K562 (cell line): Measurements from ENCODE around the gene GALNT9. TPM values are rescaled to one million over a fixed set of nuclear protein-coding genes. Genes with fewer than 3 reads are reported as not detected.

Experiments used
- ATAC-seq: fragments of 200-7000 bp; cut with Tn5 transposase; 3 replicates; pipeline ENCODE4 v1.9.1; 2020; ENCODE audit warnings: moderate library complexity
- BruUV-seq: library from RNA; stranded (reverse); fragments of 400-500 nt; replicated peaks from 2 replicates; lab custom pipeline; 2021; lab: Mats Ljungman, UMichigan
- CTCF ChIA-PET: fragments of 300-600 bp; formaldehyde crosslinking; extraction: SDS; loops from one replicate; lab custom pipeline; 2021; ENCODE audit warnings: low intra/inter-chr PET ratio; lab: Yijun Ruan, JAX
- POLR2A ChIA-PET: fragments of 300-600, 350-650 bp; sonication (Branson Sonifier 250); formaldehyde crosslinking; extraction: SDS; loops from one replicate; lab custom pipeline; 2021; ENCODE audit warnings: antibody characterized with exemption, inconsistent platforms; lab: Yijun Ruan, JAX
- DNase-seq, 4 experiments: peaks; one replicate each; pipeline versions ENCODE4 v3.0.0 to v3.0.0-alpha.2; 2011 to 2018; ENCODE audit warnings: low spot score in 3 of 4, mixed read lengths in 3 of 4; ENCODE audit errors: extremely low read depth in 1 of 4
- FAIRE-seq: peaks from 2 replicates; lab custom pipeline; 2011; peaks lifted over from hg19 to GRCh38; lab: Jason Lieb, UNC
- H2AFZ ChIP-seq: 2 replicates; pipeline ENCODE4 v1.6.0; 2011; ENCODE audit warnings: low read depth, low read length, control low read depth, inconsistent platforms
- H3K27ac ChIP-seq: fragments of 200-600 bp; 3 replicates; pipeline ENCODE4 v1.8.0; 2011; ENCODE audit warnings: low read depth, mild to moderate bottlenecking, control low read depth, inconsistent platforms, low read length, moderate library complexity, mixed read lengths; ENCODE audit errors: extremely low read depth
- H3K27me3 ChIP-seq, 2 experiments: fragments of 300-600 bp in 1 of 2; 2 replicates in 1 of 2; 3 replicates in 1 of 2; pipeline versions ENCODE4 v1.6.0 to v1.8.0; 2011; ENCODE audit warnings: inconsistent platforms in 2 of 2, low read length in 2 of 2, mild to moderate bottlenecking in 1 of 2, mixed read lengths in 1 of 2, moderate library complexity in 1 of 2; ENCODE audit not compliant: control insufficient read depth in 2 of 2, insufficient read depth in 2 of 2
- H3K36me3 ChIP-seq: fragments of 300-600 bp; 3 replicates; pipeline ENCODE4 v1.8.0; 2011; ENCODE audit warnings: mild to moderate bottlenecking, low read length, inconsistent platforms; ENCODE audit not compliant: control insufficient read depth, insufficient read depth
- H3K4me1 ChIP-seq, 2 experiments: fragments of 200-600 bp in 1 of 2; replicated peaks in 1 of 2; 2 replicates in 1 of 2; 3 replicates in 1 of 2; pipeline versions ENCODE4 v1.5.1 to v1.8.0; 2011; ENCODE audit warnings: inconsistent platforms in 2 of 2, low read length in 2 of 2, mild to moderate bottlenecking in 1 of 2, mixed read lengths in 1 of 2, moderate library complexity in 1 of 2; ENCODE audit not compliant: control insufficient read depth in 2 of 2, insufficient read depth in 2 of 2
- H3K4me2 ChIP-seq: 2 replicates; pipeline ENCODE4 v1.6.1; 2011; ENCODE audit warnings: low read length, control low read depth, inconsistent platforms, mixed read lengths; ENCODE audit not compliant: insufficient read depth
- H3K4me3 ChIP-seq: fragments of 200-600 bp; sonication (generic), shearing (Covaris generic); 2 replicates; pipeline ENCODE4 v1.5.1; 2016; ENCODE audit warnings: control low read depth, inconsistent platforms
- H3K79me2 ChIP-seq: fragments of 200-600 bp; 3 replicates; pipeline ENCODE4 v1.8.0; 2011; ENCODE audit warnings: low read length, inconsistent platforms; ENCODE audit not compliant: control insufficient read depth, insufficient read depth
- H3K9ac ChIP-seq, 2 experiments: 2 replicates each; pipeline versions ENCODE4 v1.6.0 to v1.6.1; 2011; ENCODE audit warnings: low read depth in 2 of 2, low read length in 2 of 2, control low read depth in 1 of 2, inconsistent platforms in 1 of 2, mild to moderate bottlenecking in 1 of 2, mixed read lengths in 1 of 2; ENCODE audit not compliant: insufficient read depth in 1 of 2
- H3K9me1 ChIP-seq: one replicate; pipeline ENCODE4 v1.6.0; 2011; ENCODE audit warnings: inconsistent platforms, mild to moderate bottlenecking, low read length, moderate library complexity; ENCODE audit not compliant: control insufficient read depth, insufficient read depth
- H3K9me3 ChIP-seq: replicated peaks from 2 replicates; pipeline ENCODE4 v1.5.1; 2011; ENCODE audit warnings: low read depth, low read length, inconsistent platforms; ENCODE audit not compliant: control insufficient read depth, insufficient read depth
- H4K20me1 ChIP-seq: replicated peaks from 2 replicates; pipeline ENCODE4 v1.6.1; 2011; ENCODE audit warnings: low read length, inconsistent platforms, mixed read lengths; ENCODE audit not compliant: control insufficient read depth, insufficient read depth
- CEBPB ChIP-seq: fragments of 450-650 bp; IDR thresholded peaks from 2 replicates; pipeline ENCODE4 v1.6.1; 2016; ENCODE audit warnings: missing genetic modification characterization, missing compliant biosample characterization
- SRSF9 ChIP-seq: fragments of 200-400 bp; formaldehyde crosslinking; IDR thresholded peaks from 2 replicates; pipeline ENCODE4 v1.6.1; 2017; ENCODE audit warnings: low read depth, low read length, borderline replicate concordance
- WGBS: fragments of 100-300 bp; shearing (Covaris generic); methylation state at CpG from one replicate; pipeline ENCODE4 v1.1.6; 2016; ENCODE audit warnings: low coverage, mixed read lengths; ENCODE audit not compliant: insufficient coverage; ENCODE audit errors: missing lambda C conversion rate; 5-methylcytosine and 5-hydroxymethylcytosine counted together
- in situ Hi-C: fragments of 300-500 bp; cut with MboI; formaldehyde crosslinking; loops from 4 replicates; pipeline ENCODE4 v1.15.0; 2018; ENCODE audit warnings: inconsistent platforms, mixed read lengths
- intact Hi-C: fragments of 100-400 bp; cut with micrococcal nuclease; formaldehyde crosslinking; loops from 2 replicates; pipeline ENCODE4 v1.14.2; 2022
- polyA plus RNA-seq, 8 experiments: library from polyadenylated mRNA; depleted of rRNA in 4 of 8; stranded (reverse) in 5 of 8; unstranded in 3 of 8; fragments of >200 nt; fragmentation: Nextera tagmentation in 2 of 8; fragmentation: Illumina TruSeq in 1 of 8; extraction: Ambion mirVana in 2 of 8; extraction: Trizol in 1 of 8; gene quantifications; 2 replicates each; pipeline versions ENCODE4 v1.2.1 to v1.2.3, GENCODE V29; 2011 to 2014; ENCODE audit warnings: inconsistent platforms in 1 of 8, missing spikeins in 1 of 8
- total RNA-seq, 7 experiments: library from RNA; depleted of rRNA in 6 of 7; stranded (reverse); fragments of >200 nt in 6 of 7; fragmentation: Illumina TruSeq in 2 of 7; extraction: Trizol in 2 of 7; gene quantifications; 2 replicates each; pipeline versions ENCODE4 v1.2.1 to v1.2.3, GENCODE V29; 2011 to 2021; ENCODE audit warnings: low replicate concordance in 1 of 7
- TF ChIP-seq, protein P1 (sequence below), 2 experiments: fragments of 450-650 bp; IDR thresholded peaks; 2 replicates each; pipeline ENCODE4 v1.6.1; 2016; ENCODE audit warnings: mild to moderate bottlenecking in 2 of 2, borderline replicate concordance in 1 of 2, low read depth in 1 of 2, moderate library complexity in 1 of 2
- TF ChIP-seq, protein P2 (sequence below): sonication (generic); formaldehyde crosslinking; IDR thresholded peaks from 2 replicates; pipeline ENCODE4 v1.8.0; 2022; ENCODE audit warnings: mild to moderate bottlenecking, missing genetic modification reagents

GALNT9 gene
- total and polyA plus RNA-seq, 9 of the 15 experiments (the other 6 are each of a cell fraction or from before 2014, with no cell fraction given): not detected

DNA sequence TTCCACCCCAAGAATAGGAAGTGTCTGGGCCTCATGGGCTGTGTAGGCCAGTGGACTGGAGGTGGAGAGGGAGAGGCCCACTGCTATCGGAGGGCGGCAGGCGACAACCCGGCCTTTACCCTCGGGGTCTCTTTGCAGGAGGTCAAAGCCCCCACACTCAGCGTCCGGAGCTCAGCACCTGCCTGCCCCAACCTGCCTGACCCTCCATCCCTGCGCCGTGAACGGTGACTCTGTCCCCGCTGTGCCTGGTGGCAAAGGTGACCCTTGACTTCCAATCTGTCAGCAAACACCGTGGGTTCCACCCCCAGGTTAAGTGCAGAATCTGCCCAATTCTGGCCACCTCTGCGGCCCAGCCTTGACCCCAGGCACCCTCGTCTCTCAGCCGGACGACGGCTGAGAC lies 15.7 kb upstream of the GALNT9 start (continued):
- TF ChIP-seq, protein P1, sequence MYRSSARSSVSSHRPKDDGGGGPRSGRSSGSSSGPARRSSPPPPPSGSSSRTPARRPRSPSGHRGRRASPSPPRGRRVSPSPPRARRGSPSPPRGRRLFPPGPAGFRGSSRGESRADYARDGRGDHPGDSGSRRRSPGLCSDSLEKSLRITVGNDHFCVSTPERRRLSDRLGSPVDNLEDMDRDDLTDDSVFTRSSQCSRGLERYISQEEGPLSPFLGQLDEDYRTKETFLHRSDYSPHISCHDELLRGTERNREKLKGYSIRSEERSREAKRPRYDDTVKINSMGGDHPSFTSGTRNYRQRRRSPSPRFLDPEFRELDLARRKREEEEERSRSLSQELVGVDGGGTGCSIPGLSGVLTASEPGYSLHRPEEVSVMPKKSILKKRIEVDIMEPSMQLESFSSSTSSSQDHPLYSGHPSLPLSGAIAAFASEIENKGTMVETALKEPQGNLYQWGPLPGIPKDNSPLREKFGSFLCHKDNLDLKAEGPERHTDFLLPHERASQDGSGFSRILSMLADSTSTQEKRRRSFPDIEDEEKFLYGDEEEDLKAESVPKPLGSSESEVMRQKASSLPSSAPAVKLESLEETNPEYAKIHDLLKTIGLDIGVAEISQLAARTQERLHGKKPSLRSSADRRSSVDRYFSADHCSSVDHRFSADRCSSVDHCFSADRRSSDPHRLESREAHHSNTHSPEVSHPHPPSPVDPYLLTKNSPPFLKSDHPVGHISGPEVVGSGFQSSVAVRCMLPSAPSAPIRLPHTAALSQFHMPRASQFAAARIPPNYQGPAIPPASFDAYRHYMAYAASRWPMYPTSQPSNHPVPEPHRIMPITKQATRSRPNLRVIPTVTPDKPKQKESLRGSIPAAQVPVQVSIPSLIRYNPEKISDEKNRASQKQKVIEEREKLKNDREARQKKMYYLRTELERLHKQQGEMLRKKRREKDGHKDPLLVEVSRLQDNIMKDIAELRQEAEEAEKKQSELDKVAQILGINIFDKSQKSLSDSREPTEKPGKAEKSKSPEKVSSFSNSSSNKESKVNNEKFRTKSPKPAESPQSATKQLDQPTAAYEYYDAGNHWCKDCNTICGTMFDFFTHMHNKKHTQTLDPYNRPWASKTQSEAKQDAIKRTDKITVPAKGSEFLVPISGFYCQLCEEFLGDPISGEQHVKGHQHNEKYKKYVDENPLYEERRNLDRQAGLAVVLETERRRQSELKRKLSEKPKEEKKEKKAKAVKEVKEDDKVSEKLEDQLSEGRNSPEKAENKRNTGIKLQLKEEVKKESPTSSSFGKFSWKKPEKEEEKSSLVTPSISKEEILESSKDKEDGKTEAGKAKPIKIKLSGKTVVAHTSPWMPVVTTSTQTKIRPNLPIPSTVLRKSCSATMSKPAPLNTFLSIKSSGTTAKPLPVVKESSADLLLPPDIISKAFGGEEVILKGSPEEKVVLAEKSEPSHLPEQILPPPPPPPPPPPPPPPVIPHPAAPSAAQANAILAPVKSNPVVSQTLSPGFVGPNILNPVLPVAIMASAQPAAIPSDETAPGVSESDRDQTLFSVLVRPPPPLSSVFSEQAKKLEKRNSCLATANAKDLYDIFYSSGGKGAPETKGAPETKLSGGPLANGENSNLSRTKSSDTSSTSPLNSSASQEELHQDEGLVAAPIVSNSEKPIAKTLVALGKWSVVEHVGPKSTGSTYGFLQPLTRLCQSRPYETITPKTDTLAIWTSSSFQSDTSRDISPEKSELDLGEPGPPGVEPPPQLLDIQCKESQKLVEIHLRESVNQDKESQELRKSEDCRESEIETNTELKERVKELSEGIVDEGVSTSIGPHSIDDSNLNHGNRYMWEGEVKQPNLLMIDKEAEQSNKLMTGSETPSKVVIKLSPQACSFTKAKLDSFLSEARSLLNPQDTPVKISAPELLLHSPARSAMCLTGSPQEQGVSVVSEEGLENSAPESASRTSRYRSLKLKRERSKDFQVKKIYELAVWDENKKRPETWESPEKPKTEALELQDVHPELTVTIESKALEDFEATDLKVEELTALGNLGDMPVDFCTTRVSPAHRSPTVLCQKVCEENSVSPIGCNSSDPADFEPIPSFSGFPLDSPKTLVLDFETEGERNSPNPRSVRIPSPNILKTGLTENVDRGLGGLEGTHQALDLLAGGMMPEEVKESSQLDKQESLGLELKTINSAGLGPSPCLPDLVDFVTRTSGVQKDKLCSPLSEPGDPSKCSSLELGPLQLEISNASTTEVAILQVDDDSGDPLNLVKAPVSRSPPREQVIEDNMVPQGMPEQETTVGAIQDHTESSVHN (IDR thresholded peaks at IDR 0.05; ENCODE audit: borderline replicate concordance in 1 of 2, low read depth in 1 of 2): no peak

DNA sequence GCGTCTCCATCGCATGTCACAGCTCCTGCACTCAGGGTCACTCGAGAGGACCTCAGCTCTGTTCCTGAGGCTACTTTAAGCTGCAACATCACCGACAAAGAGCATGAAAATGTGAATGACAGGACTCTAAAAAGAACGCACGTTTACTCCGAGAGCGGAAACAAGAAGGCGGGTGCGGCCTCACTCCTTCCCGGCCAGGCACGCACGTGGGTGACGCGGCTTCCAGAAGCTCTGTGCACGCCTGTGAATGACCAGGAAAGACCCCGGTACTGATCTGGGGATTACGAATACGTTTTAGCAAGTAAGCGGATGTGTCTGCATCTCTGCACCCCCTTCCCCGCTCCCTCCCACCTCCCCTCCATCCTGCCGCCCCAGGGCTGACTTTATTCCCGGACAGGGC lies 15.2 kb upstream of the GALNT9 start:
- Histone ChIP-seq H4K20me1 (no peaks in the 10 kb centered on the region; the same call in 1 of the 2 replicates), H3K4me3 (no peak overlapping the region), H3K36me3 (no peaks in the 10 kb centered on the region), H3K9ac (no peak overlapping the region), H3K9me1 (no peaks in the 10 kb centered on the region), H2AFZ (no peak overlapping the region), H3K4me2 (no peak overlapping the region), H3K79me2 (no peaks in the 10 kb centered on the region), H3K27me3 (peaks cover 44 to 84% of the 10 kb centered on the region in 2 experiments; a peak in 4 of 5 replicates), H3K9me3 (peaks cover 6% of the 10 kb centered on the region), H3K4me1 (peaks cover 0 to 9% of the 10 kb centered on the region in 2 experiments; a peak in 1 of 5 replicates), H3K27ac (no peak overlapping the region)
- DNase-seq (no peak), FAIRE-seq (no peak), ATAC-seq (no peak)
- no TSS peak for BruUV-seq
- ChIA-PET POLR2A (no interaction called here), CTCF (no interaction called here)
- in situ Hi-C loops: no loop called here
- intact Hi-C loops: no loop called here
- WGBS: 5% methylated on average over 20 of the region's 23 CpGs
- TF ChIP-seq SRSF9 (no peak), CEBPB (tag) (no peak)
- TF ChIP-seq, protein P2, sequence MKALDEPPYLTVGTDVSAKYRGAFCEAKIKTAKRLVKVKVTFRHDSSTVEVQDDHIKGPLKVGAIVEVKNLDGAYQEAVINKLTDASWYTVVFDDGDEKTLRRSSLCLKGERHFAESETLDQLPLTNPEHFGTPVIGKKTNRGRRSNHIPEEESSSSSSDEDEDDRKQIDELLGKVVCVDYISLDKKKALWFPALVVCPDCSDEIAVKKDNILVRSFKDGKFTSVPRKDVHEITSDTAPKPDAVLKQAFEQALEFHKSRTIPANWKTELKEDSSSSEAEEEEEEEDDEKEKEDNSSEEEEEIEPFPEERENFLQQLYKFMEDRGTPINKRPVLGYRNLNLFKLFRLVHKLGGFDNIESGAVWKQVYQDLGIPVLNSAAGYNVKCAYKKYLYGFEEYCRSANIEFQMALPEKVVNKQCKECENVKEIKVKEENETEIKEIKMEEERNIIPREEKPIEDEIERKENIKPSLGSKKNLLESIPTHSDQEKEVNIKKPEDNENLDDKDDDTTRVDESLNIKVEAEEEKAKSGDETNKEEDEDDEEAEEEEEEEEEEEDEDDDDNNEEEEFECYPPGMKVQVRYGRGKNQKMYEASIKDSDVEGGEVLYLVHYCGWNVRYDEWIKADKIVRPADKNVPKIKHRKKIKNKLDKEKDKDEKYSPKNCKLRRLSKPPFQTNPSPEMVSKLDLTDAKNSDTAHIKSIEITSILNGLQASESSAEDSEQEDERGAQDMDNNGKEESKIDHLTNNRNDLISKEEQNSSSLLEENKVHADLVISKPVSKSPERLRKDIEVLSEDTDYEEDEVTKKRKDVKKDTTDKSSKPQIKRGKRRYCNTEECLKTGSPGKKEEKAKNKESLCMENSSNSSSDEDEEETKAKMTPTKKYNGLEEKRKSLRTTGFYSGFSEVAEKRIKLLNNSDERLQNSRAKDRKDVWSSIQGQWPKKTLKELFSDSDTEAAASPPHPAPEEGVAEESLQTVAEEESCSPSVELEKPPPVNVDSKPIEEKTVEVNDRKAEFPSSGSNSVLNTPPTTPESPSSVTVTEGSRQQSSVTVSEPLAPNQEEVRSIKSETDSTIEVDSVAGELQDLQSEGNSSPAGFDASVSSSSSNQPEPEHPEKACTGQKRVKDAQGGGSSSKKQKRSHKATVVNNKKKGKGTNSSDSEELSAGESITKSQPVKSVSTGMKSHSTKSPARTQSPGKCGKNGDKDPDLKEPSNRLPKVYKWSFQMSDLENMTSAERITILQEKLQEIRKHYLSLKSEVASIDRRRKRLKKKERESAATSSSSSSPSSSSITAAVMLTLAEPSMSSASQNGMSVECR (CRISPR knock-in tag): no peak
